Measurements from ENCODE around the gene HMBS. TPM values are rescaled to one million over a fixed set of nuclear protein-coding genes. Genes with fewer than 3 reads are reported as not detected.

HMBS gene
- total RNA-seq, 6 experiments from 2014 or later: 11.3 to 35.3 (median 14.6) TPM

DNA sequence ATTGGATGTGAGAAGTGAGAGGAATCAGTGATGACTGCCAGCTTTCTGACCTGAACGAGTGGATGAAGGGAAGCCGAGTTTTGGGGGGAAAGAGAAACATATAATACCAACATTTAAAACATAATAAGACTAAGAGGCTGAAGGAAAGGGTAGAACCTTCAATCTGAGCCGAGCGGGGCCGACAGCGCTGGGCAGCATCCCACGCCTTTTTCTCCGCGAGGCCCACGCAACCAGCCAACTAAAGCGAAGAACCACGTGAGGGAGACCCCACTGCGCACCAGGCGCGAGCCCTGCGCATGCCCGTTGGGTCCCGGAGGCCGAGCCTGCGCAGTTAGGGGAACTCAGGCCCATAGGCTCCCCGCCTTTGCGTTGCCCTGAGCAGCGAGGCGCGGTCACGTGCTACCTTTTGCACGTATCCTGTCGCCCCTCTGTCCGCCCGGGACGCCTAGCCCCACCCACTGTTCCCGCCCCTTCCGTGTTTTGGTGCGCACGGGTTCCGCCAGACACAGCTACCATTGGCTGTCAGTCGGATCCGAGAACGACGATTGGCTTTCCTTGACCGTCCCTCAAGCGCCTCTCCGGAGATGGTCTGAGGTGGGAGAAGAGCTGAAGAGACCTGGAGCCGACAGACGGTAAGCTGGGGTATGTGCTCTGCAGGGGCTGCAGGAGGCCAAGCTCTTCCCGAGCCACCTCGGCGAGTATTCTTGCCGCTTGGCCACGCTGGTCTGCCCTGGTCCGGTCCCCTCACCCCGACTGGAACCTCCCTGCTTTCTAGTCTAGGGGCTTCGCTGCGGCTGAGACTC, 36.5 kb downstream of the HMBS start, which contains the start of gene HINFP:
Gene HINFP, plus strand, starts transcription at position 573 of the 803 bp plus-strand sequence. CDS start 5,365 bp downstream, outside the sequence.
- under 1% methylated on average over 21 of the region's 54 CpGs for WGBS (ENCODE audit: insufficient coverage, low coverage, low lambda C conversion rate, missing lambda C conversion rate)
- intact Hi-C loops (cut with DNase I): no loop called here

DNA sequence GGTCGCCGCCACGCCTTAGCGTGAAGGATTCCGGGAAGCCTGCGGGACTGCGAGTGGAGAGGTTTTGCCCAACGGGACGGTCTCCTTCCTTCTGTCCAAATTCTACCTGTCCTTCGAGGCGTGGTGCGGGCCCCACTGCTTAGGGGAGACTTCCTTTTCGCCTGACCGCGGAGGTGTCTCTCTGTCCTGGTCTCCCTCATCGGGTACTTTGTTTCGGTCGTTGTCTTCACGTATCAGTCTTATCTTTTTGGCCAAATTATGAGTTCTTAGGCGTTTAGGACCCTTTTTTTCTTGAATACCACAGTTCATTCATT, 37.1 kb downstream of the HMBS start:
- TF ChIP-seq CTCF (IDR thresholded peaks at IDR 0.05) (no peak), POLR2A (IDR thresholded peaks at IDR 0.05) (no peak)
- Histone ChIP-seq H3K36me3 (peaks cover 0 to 15% (median 0%) of the 10 kb centered on the region in 4 donors), H3K27ac (peak overlapping the region; percentile 45 to 69 (median 59)), H3K27me3 (no peaks in the 10 kb centered on the region), H3K4me1 (peaks cover 0 to 19% (median 5%) of the 10 kb centered on the region in 4 donors), H3K9me3 (no peaks in the 10 kb centered on the region), H3K4me3 (peak overlapping the region; percentile 90 to 97 (median 96))
- intact Hi-C loops (cut with DNase I): no loop called here
- no peak for ATAC-seq
- WGBS (ENCODE audit: insufficient coverage, low coverage, low lambda C conversion rate, missing lambda C conversion rate): 1% methylated on average over 15 of the region's 20 CpGs
- DNase-seq: no peak

More for the DNA sequence above, 36.5 kb downstream of the HMBS start, which contains the start of gene HINFP:
- TF ChIP-seq CTCF (IDR thresholded peaks at IDR 0.05): no peak
- TF ChIP-seq POLR2A (IDR thresholded peaks at IDR 0.05): peak; percentile 39
- Histone ChIP-seq H3K36me3 (peaks cover 0 to 15% (median 0%) of the 10 kb centered on the region in 4 donors), H3K4me3 (peak within 1 kb of the TSS; percentile 90 to 97 (median 96)), H3K9me3 (no peaks in the 10 kb centered on the region), H3K27me3 (no peaks in the 10 kb centered on the region), H3K27ac (peak within 1 kb of the TSS; percentile 61 to 69 (median 61)), H3K4me1 (peaks cover 0 to 19% (median 5%) of the 10 kb centered on the region in 4 donors)
- peak; percentile 98 to 99 (median 99) for ATAC-seq
- peak; percentile 100 for DNase-seq

DNA sequence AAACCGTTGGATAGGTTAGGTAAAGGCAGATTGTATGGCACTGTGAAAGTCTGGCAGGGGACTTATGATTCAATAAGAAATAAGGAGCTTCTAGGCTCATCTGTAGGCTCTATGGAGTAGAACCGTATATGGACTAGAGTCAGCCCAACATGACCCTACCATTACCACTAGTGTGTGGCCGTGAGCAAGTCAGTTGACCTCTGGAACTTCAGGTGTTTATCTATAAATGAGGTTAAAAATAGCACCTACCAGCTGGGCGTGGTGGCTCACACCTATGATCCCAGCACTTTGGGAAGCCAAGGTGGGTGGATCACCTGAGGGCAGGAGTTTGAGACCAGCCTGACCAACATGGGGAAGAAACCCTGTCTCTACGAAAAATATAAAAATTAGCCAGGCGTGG, 41.1 kb downstream of the HMBS start:
- Histone ChIP-seq H3K4me3 (no peak overlapping the region), H3K4me1 (peaks cover 0 to 15% (median 5%) of the 10 kb centered on the region in 4 donors), H3K27me3 (no peaks in the 10 kb centered on the region), H3K9me3 (no peaks in the 10 kb centered on the region), H3K36me3 (peaks cover 0 to 41% (median 6%) of the 10 kb centered on the region in 4 donors), H3K27ac (no peak overlapping the region)
- intact Hi-C loops (cut with DNase I): no loop called here
- ATAC-seq (no peak), DNase-seq (no peak)
- WGBS (ENCODE audit: insufficient coverage, low coverage, low lambda C conversion rate, missing lambda C conversion rate): 77% methylated on average over 5 of the region's 6 CpGs
- no peak for TF ChIP-seq POLR2A (IDR thresholded peaks at IDR 0.05)
- TF ChIP-seq CTCF (IDR thresholded peaks at IDR 0.05): no peak

- H3K27me3 ChIP-seq: no peaks in the 10 kb centered on the region
- peak overlapping the region in 1 of 3 donors; percentile 3 for H3K27ac ChIP-seq
- H3K4me1 ChIP-seq: peaks cover 0 to 15% (median 5%) of the 10 kb centered on the region in 4 donors
- DNase-seq (no peak), ATAC-seq (no peak)
- intact Hi-C loops (cut with DNase I): no loop called here
- no peaks in the 10 kb centered on the region for H3K9me3 ChIP-seq
- TF ChIP-seq POLR2A (IDR thresholded peaks at IDR 0.05) (no peak), CTCF (IDR thresholded peaks at IDR 0.05) (no peak)
- 51% methylated on average over 2 of the region's 5 CpGs for WGBS (ENCODE audit: insufficient coverage, low coverage, low lambda C conversion rate, missing lambda C conversion rate)
- peaks cover 0 to 50% (median 12%) of the 10 kb centered on the region in 4 donors for H3K36me3 ChIP-seq
- no peak overlapping the region for H3K4me3 ChIP-seq
Measured at GRCh38 chr11:119126675-119127268, 42.1 kb downstream of the HMBS start.
